Midbrain (tissue), 1 donor: ENCODE results near the gene RPL10A.
A peak's percentile ranks its signal among the peaks of the same experiment; 100 is the strongest.

Source experiments
- DNase-seq: peaks from one replicate; lab custom pipeline; 2025; lab: John Stamatoyannopoulos, UW

Gene RPL10A

GRCh38 chr6:35492974-35493284 lies 24.7 kb downstream of the RPL10A start:
- DNase-seq: no peak

- no peak for DNase-seq
These were observed 25.2 kb downstream of the RPL10A start for GRCh38 chr6:35493307-35493983.

- no peak for DNase-seq
These were observed 26.0 kb downstream of the RPL10A start for GRCh38 chr6:35494161-35494563.

GRCh38 chr6:35495258-35496035 lies 27.2 kb downstream of the RPL10A start:
- no peak for DNase-seq

GRCh38 chr6:35496036-35496840 lies 28.0 kb downstream of the RPL10A start:
- no peak for DNase-seq

- peak; percentile 9 for DNase-seq
These were observed 28.8 kb downstream of the RPL10A start, which contains the start of gene TEAD3 for GRCh38 chr6:35496841-35497570. TSS of gene TEAD3 (minus strand) at chr6:35497079.

- no peak for DNase-seq
These were observed 29.6 kb downstream of the RPL10A start for GRCh38 chr6:35497571-35498421.

GRCh38 chr6:35498422-35499067 lies 30.3 kb downstream of the RPL10A start:
- no peak for DNase-seq

- DNase-seq: no peak
These were observed 31.2 kb downstream of the RPL10A start for GRCh38 chr6:35499372-35499771.

GRCh38 chr6:35500782-35501181 lies 32.6 kb downstream of the RPL10A start:
- no peak for DNase-seq

GRCh38 chr6:35501784-35502183 lies 33.6 kb downstream of the RPL10A start:
- DNase-seq: no peak

- DNase-seq: no peak
These were observed 35.3 kb downstream of the RPL10A start for GRCh38 chr6:35503534-35503933.

- DNase-seq: no peak
These were observed 37.8 kb downstream of the RPL10A start for GRCh38 chr6:35505999-35506412.

- DNase-seq: no peak
These were observed 38.3 kb downstream of the RPL10A start for GRCh38 chr6:35506536-35506935.

- DNase-seq: no peak
These were observed 39.0 kb downstream of the RPL10A start for GRCh38 chr6:35507221-35507620.

- DNase-seq: no peak
These were observed 39.8 kb downstream of the RPL10A start for GRCh38 chr6:35508027-35508426.

- DNase-seq: no peak
These were observed 40.3 kb downstream of the RPL10A start for GRCh38 chr6:35508542-35508941.

- DNase-seq: no peak
These were observed 42.8 kb downstream of the RPL10A start for GRCh38 chr6:35510916-35511561.

GRCh38 chr6:35511562-35511941 lies 43.4 kb downstream of the RPL10A start:
- no peak for DNase-seq

GRCh38 chr6:35512006-35512405 lies 43.8 kb downstream of the RPL10A start:
- DNase-seq: no peak
